ENCODE data around the gene RAB28. TPM values are rescaled to one million over a fixed set of nuclear protein-coding genes. Genes with fewer than 3 reads are reported as not detected.

The RAB28 gene
- total RNA-seq, 1 experiment from 2014 or later = 12.1 TPM

GRCh38 chr4:13523105-13523477 lies 39.0 kb upstream of the RAB28 start:
- ChIA-PET RAD21 (ENCODE audit: low non-redundant PET in 1 of 2, low total read pairs in 2 of 2, uncharacterized antibody in 2 of 2, unreplicated experiment in 2 of 2) (no interaction called here), CTCF (no interaction called here), POLR2A (no interaction called here)
- Histone ChIP-seq H3K4me2 (ENCODE audit: low read length) (no peak overlapping the region), H2AFZ (ENCODE audit: low read depth, low read length, poor library complexity, severe bottlenecking) (no peak overlapping the region), H3K27me3 (ENCODE audit: insufficient read depth, low read length) (no peaks in the 10 kb centered on the region), H3K4me1 (ENCODE audit: control insufficient read depth in 1 of 2, insufficient read depth in 2 of 2, low read length in 2 of 2) (no peaks in the 10 kb centered on the region), H3K4me3 (replicated peaks in 1 of 2; ENCODE audit: low read depth in 1 of 2, low read length in 2 of 2) (no peak overlapping the region), H4K20me1 (ENCODE audit: insufficient read depth) (no peaks in the 10 kb centered on the region), H3K27ac (ENCODE audit: low read depth, low read length) (no peak overlapping the region), H3K79me2 (ENCODE audit: insufficient read depth, low read length) (no peaks in the 10 kb centered on the region), H3K9me3 (ENCODE audit: control insufficient read depth in 1 of 2, insufficient read depth in 1 of 2, low read depth in 1 of 2, low read length in 2 of 2) (no peaks in the 10 kb centered on the region), H3K36me3 (ENCODE audit: control insufficient read depth in 1 of 2, insufficient read depth in 2 of 2, low read length in 2 of 2) (no peaks in the 10 kb centered on the region), H3K9me2 (ENCODE audit: insufficient read depth) (no peaks in the 10 kb centered on the region), H3K9ac (ENCODE audit: low read length) (no peak overlapping the region)
- intact Hi-C loops (cut with micrococcal nuclease) = no loop called here
- DNase-seq (ENCODE audit: low read depth, low spot score) (no peak), ATAC-seq (no peak)
- BruUV-seq (replicated peaks) = no TSS peak
- TF ChIP-seq ZNF274 (IDR thresholded peaks at IDR 0.05; ENCODE audit: low read depth, low read length) = no peak
- TF ChIP-seq YY1 (IDR thresholded peaks at IDR 0.05; ENCODE audit: extremely low read depth, insufficient replicate concordance, low read depth, low read length) = no peak
- TF ChIP-seq SRF (IDR thresholded peaks at IDR 0.05; ENCODE audit: low read depth) = no peak
- TF ChIP-seq POLR2A (IDR thresholded peaks at IDR 0.05; ENCODE audit: borderline replicate concordance, extremely low read depth, insufficient read depth, insufficient read length) = no peak
- TF ChIP-seq CBX3 (IDR thresholded peaks at IDR 0.05; ENCODE audit: low read depth) = no peak
- TF ChIP-seq CEBPB (IDR thresholded peaks at IDR 0.05; ENCODE audit: low read depth) = no peak
- no peak for TF ChIP-seq CTCF (IDR thresholded peaks at IDR 0.05 in 2 of 3, conservative IDR thresholded peaks at IDR 0.05 in 1 of 3; ENCODE audit: borderline replicate concordance in 1 of 3, insufficient read depth in 1 of 3, low read depth in 2 of 3, low read length in 2 of 3)
- no peak for TF ChIP-seq ATF3 (IDR thresholded peaks at IDR 0.05)

All from HCT116 (cell line).